ENCODE measurements around the gene PPP3R1.

GRCh38 chr2:68172521-68172920 lies 79.8 kb downstream of the PPP3R1 start:
- TF ChIP-seq MAX (IDR thresholded peaks at IDR 0.05; ENCODE audit: insufficient read depth, insufficient read length) (no peak), POLR2AphosphoS5 (IDR thresholded peaks at IDR 0.05; ENCODE audit: insufficient read depth, low read depth, low read length) (no peak), CTCF (IDR thresholded peaks at IDR 0.05; ENCODE audit: extremely low read depth in 1 of 2, insufficient read depth in 1 of 2, low read depth in 1 of 2, low read length in 2 of 2) (no peak), FOS (IDR thresholded peaks at IDR 0.05; ENCODE audit: borderline replicate concordance, insufficient read depth, low read length) (no peak), JUN (IDR thresholded peaks at IDR 0.05; ENCODE audit: borderline replicate concordance, insufficient read depth, insufficient read length, low read depth) (no peak), EZH2 (IDR thresholded peaks at IDR 0.05; ENCODE audit: borderline replicate concordance, low read depth, low read length, severe bottlenecking) (no peak)

Measured in endothelial cell of umbilical vein (primary cell).